ENCODE measurements around the gene BACH2.
"Not testable (repeated sequence)": the region's sequence is repeated elsewhere in the genome, so short reads cannot be mapped to it uniquely, and the experiment has no call there.

BACH2 gene

DNA sequence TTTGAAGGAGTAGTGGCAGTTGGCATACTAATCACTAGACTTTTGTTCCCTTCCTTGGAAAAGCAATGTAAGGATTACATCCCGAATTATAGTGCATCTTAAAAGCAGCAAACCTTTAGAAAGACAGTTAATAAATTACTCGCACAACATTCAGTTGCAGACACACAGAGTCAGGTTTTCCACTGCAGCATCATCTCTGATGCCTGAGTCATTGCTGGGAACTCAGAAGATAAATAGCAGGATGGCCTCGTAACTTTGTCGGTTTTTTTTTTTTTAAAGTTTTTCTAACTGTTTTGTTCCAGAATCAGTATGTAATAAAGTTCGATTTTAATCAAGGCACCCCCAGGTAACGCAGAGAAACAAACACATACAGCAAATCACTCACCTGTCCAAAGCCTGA is 368.0 kb downstream of the BACH2 start:
- DNase-seq: no peak

DNA sequence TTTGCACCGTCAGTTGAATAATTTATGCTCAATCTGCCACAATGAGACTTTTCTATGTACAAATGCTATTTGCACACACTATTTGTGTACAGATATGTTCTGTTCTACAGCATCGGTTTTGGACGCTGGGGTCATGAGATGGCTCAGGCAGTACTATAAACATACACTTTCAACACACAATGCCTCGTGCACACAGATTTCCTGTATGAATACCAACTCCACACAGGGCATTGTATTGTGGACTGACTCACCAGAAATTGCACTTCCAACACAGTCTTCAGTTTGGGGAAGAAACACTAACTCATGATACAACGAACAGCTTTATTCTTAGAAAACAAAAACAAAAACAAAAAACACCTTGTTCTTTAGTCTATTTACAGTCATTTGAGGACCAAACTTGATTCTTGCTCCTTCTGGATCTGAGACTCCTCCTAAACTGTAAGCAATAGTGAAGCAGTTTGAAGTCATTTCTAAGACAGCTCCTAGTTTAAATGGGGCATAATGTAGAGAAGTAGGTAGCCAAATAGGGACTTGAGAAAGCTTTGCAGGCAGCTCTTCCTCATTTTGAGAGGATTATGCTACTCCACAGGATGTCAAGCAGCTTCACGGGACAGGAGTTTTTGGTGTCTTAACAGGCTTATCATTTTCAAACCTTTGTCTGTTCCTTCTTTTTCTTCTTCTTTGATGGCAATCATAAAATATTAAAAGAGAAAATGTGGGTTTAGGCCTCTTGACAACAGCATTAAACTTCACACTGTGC is 368.7 kb downstream of the BACH2 start:
- no peak for DNase-seq

DNA sequence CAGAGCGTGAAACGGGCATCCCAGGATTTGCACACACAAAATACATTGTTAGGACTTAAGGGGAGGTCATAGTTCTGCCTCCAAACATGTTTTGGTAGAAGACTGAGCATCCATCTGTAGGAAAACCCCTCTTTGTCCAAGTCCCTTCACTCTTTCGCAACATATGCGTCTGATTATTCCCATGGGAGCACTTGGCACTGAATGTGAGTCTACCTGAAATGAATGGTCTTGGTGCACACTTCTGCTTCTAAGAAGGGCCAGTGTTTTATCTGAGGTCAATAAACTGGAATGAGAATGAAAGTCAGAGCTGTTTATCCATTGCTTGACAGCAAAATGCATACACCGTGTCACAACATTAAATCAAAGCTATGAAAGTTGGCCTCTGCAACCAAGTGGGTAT is 369.4 kb downstream of the BACH2 start:
- DNase-seq: no peak

DNA sequence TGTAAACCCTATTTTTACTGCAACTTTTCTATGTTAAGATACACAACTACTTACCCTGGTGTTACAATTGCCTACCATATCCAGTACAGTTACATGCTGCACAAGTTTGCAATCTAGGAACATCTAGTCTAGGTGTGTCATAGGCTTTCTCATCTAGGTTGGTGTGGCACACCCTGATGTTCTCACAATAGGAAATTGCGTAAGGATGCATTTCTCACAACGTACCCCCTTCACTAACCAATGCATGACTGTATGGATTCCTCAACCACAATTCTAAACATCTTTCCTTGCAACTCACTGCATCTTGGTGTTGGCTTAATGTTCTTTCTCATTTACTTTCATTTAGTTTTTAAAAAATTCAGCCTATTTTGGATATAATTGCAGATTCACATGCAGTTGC is 370.8 kb downstream of the BACH2 start:
- DNase-seq: no peak

DNA sequence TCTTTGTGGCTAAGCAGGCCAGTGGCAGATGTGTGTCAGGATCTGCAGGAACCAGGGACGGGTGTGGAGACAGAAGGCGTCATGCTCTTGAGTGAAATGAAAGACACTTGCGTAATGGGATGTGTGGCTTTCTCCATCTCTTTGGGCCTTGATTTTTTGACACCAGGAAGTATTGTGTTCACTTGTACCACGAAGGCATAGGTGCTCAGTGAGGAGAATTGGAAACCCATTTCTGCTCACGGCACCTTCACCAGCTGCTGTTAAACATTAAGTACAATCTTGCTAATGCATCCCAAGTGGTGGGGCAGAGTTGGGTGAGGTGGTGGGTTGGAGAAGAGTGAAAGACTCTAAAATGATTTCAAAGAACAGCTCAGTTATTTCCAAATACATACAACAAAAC is 372.4 kb downstream of the BACH2 start:
- no peak for DNase-seq

DNA sequence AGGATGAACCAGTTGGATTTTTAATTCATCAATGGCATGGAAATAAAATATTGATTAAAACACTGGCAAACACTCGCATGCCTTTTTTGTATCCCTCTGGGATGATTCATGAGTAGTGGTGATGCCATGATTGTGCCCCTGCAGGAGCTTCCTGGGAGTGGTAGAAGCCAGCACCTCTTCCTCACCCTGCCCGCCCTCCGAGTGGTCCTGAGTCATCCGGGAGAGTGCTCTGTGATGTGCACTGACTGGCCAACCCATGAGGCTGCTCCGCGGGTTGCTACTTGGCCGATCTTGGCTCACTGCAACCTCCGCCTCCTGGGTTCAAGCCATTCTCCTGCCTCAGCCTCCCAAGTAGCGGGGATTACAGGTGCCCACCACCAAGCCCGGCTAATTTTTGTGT is 375.0 kb downstream of the BACH2 start:
- DNase-seq: no peak

DNA sequence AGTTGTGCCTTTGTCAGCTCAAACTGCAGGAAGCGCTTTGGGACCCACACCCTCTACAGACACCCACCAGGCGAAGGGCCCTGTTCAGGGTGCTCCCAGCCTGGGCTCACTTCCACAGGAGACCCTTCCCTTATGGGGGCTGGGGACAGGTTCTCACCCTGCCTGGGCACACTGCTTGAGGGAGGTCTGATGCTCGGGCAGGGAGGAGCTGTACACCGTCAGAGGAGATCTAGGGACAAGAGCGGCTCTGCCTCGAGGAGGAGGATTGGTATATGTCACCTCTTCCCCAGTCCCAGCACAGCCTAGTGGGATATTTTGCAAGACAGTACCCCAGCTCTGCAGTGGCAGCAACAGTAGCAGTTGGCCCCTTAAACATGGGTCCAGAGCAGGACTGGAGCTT is 375.4 kb downstream of the BACH2 start:
- DNase-seq: no peak

DNA sequence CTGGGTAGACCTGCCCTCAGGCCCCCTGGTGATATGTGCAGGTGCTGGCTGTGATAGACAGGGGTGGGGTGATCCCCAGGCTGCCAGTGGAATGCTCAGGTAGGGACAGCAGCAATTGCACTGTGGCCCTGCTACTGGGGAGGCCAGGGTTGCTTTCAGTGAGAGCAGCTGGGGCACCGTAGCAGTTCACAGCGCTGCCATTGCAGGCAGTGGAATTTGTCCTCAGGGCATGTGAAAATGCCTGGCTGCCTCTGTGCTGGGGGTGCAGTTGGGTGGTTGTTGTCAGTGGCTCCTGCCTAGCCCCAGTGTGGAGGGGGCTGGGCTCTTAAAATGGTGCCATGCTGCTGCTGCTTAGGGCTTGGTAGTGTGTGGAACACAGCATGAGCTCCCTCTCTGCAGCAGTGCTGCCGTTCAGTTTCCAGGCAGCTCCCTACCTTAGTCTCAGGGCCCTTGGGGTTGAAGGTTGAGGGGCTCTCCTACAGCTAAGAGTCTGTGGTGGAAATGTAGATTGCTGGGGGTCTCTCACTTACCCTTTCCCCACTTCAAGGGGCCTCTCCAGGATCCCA is 378.8 kb downstream of the BACH2 start:
- DNase-seq: no peak

DNA sequence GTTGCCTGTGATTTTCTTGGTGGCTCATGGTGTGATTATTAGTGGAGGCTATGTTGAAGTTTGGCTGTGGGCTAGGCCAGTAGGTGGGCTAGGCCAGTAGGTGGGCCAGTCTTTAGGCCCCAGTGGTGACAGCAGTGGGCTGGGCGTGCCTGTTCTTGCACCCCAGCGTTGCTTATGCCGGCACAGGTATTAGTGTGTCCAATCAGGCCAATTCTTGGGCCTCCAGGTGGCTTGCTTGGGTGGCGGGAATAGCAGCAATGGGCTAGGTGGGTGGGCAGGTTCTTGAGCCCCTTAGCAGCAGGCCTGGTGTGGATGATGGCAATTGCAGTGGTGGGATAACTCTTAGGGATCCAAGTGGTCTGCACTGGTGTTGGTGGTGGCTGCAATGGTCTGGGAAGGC is 379.4 kb downstream of the BACH2 start:
- DNase-seq: no peak

DNA sequence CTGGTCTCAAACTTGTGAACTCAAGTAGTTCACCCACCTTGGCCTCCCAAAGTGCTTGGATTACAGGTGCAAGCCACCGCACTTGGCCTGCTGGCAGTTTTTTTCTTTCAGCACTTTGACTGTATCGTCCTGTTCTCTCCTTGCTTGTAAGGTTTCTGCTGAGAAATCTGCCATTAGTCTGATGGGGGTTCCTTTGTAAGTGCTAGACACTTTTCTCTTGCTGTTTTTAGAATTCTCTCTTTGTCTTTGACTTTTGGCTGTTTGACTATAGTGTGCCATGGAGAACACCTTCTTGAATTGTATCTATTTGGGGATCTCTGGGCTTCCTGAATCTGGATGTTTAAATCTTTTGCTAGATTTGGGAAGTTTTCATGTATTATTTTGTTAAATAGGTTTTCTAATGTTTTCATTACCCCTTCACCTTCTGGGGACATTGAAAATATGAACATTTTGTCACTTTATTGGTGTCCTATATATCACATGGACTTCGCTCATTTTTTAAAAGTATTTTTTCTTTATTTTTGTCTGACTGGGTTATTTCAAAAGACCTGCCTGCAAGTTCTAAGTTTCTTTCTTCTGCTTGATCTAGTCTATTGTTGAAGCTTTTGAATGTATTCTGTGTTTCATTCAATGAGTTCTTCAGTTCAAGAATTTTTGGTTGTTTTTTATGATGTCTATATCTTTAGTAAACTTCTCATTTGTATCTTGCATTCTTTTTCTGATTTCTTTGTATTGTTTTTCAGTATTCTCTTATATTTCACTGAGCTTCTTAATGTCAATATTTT is 380.3 kb downstream of the BACH2 start:
- no peak for DNase-seq

DNA sequence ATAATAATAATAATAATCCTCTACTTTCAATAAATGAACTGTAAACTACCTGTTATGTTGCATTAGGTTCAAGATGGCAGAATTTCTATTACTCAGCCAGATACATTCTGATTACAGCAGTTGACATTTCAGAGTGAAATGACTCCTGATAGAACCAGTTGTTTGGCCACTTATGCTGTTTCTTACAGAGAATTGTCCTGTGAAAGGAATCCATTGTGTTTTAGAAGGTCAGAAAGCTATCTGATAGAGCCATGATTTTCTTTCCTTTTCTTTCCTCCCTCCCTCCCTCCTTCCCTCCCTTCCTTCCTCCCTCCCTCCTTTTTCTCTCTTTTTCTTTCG is 385.8 kb downstream of the BACH2 start:
- no peak for DNase-seq

DNA sequence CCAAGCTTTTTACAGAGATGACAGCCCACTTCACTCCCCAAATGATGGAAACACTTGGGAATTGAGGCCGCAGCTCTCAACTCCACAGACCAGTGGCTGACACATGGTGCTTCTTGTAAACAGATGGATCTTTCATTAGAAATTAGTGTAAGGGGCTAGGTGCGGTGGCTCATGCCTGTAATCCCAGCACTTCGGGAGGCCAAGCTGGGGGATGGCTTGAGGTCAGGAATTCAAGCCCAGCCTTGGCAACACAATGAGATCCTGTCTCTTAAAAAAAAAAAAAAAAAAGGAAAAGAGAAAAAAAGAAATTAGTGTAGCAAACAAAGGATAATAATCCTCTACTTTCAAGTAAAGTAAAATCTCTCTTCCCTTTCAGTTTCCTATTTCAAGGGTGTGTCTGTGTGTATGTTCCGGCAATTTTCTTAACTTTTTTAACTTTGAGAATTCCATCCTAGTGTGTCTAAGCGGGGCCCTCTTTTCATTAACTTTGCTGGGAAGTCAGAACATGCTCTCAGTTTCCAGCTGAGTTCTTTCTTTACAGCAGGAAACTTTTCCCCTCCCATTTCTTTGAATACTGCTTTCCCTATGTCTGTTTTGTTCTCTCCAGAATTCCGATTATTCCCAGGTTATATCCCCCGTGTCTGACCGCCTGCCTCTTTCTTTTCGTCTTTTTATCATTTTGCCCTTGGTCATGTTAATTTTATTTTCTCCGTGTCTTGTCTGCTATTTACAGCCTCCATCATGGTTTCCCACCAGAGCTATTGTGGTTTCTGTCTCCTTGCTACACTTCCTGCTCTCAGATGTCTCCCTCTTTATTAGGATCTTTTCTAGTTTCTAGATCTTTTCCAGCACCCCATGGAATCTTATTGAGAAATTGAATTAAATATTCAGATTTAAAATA is 386.4 kb downstream of the BACH2 start:
- not testable (repeated sequence) for DNase-seq

DNA sequence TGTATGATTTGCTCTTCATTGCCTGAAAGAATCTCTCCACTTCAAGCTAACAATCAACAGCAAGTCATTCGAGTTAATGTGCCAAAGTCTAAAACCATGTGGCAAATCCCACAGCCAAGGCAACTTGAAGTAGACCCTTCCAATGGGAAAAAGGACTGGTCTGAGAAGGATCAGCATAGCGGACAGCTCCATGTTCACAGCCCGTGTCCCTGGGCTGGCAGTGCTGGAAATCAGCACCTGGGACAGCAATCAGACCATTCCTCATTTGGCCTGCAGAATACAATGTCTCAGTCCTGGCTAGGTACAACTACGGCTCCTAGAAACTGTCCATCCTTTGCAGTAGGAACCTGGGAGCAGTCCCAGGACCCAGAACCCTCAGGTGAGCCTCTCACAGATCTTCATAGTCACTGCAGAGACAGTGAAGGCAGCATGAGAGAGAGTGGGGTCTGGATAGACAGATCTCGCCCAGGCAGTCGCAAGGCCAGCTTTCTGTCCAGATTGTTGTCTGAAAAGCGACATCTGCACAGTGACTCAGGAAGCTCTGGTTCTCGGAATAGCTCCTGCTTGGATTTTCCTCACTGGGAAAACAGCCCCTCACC is 401.3 kb downstream of the BACH2 start:
- DNase-seq: peak; percentile 83

DNA sequence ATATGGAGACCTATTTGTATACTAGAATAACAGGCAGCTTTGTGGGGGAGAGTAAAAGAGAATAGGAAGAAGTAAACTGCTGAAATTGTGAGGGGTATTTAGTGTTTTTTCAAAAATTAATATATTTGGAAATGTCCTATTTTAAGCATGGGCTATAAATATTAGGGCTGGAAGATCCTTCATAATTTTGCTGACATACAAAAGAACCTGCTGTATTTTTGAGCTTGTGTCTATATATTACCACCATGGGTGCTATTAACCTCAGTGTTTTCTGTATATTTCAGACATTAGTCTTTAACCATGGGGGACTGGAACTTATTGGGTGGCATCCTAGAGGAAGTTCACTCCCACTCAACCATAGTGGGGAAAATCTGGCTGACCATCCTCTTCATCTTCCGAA is 402.5 kb downstream of the BACH2 start, which contains the start of gene GJA10:
TSS of gene GJA10 (plus strand) at position 301 of the 400 bp plus-strand sequence. CDS start at position 301, 0 bp downstream.
- no peak for DNase-seq

DNA sequence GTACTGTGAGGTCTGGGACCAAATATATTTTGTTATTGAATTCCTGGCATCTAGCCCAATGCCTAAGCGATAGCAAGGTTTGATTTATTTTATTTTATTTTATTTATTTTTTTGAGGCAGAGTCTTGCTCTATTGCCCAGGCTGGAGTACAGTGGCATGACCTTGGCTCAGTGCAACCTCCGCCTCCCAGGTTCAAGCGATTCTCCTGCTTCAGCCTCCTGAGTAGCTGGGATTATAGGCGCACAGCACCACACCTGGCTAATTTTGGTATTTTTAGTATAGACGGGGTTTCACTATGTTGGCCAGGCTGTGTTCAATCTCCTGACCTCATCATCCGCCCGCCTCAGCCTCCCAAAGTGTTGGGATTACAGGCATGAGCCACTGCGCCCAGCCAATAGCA is 404.1 kb downstream of the BACH2 start:
- DNase-seq: not testable (repeated sequence)

DNA sequence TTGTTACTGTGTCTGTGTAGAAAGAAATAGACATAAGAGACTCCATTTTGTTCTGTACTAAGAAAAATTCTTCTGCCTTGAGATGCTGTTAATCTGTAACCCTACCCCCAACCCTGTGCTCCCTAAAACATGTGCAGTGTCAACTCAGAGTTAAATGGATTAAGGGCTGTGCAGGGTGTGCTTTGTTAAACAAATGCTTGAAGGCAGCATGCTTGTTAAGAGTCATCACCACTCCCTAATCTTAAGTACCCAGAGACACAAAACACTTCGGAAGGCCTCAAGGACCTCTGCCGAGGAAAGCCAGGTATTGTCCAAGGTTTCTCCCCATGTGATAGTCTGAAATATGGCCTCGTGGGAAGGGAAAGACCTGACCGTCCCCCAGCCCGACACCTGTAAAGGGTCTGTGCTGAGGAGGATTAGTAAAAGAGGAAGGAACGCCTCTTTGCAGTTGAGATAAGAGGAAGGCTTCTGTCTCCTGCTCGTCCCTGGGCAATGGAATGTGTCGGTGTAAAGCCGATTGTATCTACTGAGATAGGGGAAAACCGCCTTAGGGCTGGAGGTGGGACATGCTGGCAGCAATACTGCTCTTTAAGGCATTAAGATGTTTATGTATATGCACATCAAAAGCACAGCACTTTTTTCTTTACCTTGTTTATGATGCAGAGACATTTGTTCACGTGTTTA is 405.7 kb downstream of the BACH2 start:
- DNase-seq: not testable (repeated sequence)

DNA sequence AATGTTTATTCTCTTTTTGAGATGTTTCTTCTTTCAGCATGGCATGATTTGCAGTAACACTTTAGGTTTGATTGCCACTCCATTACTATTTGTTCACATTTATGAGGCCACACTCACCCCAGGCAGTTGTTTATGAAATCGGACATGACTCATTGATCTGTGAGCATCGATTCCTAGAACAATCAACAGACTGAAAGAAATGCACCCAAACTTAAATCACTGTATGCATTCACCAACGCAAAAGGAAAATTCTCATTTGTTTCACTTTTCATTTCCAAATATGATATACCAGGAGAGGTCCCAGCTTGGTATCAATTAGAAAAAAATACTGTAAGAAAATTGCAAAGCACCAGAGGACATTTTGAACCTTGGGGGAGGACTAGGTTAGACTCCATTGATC is 407.8 kb downstream of the BACH2 start:
- DNase-seq: peak; percentile 13

DNA sequence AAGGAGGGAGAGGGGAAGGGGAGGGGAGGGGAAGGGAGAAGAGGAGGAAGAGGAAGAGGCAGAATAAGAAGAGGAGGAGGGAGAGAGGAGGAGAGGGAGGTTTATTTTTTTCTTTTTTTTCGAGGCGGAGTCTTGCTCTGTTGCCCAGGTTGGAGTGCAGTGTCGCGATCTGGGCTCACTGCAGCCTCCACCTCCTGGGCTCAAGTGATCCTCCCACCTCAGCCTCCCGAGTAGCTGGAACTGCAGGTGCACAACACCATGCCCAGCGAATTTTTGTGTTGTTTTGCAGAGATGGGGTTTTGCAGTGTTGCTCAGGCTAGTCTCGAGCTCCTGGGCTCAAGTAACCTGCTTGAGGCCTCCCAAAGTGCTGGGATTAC is 408.5 kb downstream of the BACH2 start:
- DNase-seq: no peak

DNA sequence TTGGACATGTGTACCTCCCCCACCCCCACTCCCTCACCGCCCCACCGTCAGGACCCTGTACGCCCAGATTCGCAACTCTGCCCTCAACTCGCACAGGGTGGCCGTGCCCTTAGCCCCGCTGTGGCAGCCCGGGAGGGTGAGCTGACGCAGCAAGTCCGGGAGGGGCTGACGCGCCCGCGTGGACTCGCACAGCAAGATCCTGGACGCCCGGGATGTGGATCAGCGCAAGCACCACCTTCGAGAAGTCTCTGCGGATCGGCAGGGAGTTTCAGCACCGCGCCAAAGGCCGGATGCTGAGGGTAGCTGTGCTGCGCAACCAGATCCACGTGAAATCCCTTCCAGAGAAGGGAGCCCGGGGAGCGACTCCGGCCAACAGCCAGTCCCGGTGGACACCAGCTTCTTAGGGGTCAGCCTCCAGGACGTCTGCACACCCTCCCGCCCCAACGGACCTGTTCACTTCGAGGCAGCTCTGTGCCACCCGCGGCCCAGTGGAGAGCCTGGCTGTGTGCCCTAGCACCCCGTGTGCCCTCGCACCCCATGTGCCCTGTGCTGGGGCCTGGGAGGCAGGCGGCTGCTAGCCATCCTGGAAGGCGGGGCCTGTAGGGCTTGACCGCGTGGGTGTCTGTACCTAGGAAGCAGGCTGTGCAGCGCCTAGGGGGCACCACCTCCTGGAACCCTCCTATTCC is 409.0 kb downstream of the BACH2 start:
- DNase-seq: peak; percentile 2

DNA sequence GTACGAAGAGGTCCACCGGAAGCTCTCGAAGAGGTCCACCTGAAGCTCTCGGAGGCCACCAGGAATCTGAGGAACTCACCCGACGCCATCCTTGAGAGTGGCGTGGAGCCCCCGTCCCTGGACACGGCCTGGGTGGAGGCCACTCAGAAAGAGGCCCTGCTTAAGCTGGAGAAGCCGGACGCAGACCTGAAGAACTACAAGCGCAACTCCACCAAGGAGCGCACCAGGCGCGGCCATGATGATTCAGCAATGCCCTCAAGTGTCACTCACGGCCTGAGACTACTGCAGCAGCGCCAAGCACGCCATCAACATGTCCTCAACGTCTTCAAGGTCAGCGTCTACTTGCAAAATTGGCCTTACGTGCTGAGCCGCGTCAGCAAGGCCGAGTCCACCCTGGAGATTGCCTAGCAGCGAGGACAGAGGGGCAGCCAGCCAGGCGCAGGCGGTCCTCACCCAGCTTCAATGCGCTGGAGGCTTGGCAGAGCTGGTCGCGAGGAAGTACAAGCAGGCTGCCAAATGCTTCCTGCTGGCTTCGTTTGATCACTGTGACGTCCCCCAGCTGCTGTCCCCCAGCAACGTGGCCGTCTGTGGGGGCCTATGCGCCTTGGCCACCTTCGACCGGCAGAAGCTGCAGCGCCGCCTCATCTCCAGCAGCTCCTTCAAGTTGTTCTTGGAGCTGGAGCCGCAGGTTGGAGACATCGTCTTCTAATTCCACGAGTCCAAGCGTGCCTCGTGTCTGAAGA is 410.1 kb downstream of the BACH2 start:
- no peak for DNase-seq
